ENCODE results near the gene ZSWIM4.
"Not testable (repeated sequence)": the region's sequence is repeated elsewhere in the genome, so short reads cannot be mapped to it uniquely, and the experiment has no call there.

ZSWIM4 gene

GRCh38 chr19:13852171-13852707 is 57.0 kb downstream of the ZSWIM4 start:
- DNase-seq, result not testable (repeated sequence)

GRCh38 chr19:13856497-13856896 is 61.3 kb downstream of the ZSWIM4 start:
- DNase-seq, result no peak

- DNase-seq, result no peak
Measured at GRCh38 chr19:13859361-13859880, 64.2 kb downstream of the ZSWIM4 start.

GRCh38 chr19:13860679-13861391 is 65.6 kb downstream of the ZSWIM4 start:
- no peak for DNase-seq

DNA sequence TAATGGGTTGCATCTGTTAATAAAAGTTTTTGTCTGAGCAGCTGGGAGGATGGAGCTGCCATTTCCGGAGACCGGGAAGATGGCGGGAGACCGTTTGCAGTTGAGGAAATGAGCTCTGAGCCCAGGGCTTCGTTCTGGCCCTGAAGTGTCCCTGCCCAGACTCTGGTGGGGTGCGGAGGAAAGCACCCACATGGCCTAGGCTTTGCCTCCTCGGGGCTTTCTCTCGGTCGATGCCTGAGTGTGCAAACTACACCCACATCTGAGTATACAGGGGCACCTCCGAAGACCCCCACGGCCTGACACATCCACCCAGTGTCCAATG is 66.1 kb downstream of the ZSWIM4 start:
- no peak for DNase-seq

DNA sequence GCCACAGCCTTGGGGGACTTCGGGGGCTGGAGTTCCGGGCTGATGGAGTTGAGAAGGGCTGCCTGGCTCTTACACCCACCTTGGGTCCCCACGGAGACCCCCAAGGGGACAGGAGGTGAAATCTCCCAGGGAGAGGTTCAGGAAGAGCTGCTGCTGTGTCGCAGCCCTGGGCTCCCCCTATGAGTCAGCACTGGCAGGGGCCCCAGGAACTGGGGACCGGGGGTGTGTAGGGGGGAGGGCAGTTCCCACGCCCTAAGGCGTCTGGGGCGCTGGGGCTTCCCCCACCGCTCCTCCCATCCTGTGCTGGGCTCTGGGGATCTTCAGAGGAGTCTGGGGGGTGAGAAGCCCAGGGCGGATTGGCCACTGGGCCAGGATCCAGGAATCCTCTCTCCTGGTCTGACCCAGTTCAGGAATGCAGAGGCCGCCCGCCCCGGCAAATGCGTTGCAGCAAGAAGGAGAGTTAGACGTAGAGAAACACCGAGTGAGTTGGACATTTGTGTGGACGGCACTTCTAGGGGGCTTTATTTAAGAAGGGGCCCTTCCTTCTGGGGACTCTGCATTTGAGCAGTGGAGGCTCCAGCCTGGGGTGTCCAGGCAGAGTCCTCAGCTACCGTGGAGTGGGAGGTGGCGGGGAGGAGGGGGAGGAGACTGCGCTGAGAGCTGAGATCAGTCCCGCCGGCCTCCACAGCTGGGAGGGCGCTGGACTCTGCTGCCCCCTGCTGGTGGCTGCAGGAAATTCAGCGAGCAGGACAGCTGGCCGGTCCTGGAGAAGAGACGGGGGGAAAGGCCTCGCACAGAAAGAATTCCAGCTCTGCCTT is 66.7 kb downstream of the ZSWIM4 start:
- DNase-seq, result peak; percentile 86 to 91

DNA sequence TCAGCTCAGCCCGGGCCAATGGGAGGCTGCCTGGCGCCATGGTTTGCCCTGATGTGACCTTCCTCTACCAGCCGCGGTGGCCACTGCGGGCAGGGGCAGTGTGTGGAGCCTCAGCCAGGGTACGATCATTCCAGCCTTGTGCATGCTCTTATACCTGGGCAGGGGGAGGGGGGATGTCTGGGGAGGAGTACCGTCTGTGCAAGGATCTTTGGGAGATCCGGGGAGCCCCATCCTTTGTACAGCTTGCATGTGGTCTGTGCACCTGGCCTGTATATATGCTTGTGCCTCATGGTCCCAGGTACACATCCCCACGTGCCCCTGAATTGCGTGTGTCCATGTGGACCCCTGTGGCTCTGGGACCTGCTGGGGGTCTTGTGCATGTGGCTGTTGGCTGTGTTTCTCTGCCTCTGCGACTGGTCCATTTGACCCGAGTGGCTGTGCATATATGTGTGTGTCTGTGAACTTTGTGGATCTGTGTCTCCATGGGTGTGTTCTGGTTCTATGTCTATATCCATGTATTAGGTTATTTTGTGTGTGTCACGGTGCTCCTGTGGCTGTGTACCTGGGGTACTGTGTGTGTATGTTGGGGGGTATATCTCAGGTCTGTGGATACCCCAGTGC is 68.9 kb downstream of the ZSWIM4 start:
- DNase-seq, result no peak

GRCh38 chr19:13864667-13865570 is 69.7 kb downstream of the ZSWIM4 start:
- no peak for DNase-seq

DNA sequence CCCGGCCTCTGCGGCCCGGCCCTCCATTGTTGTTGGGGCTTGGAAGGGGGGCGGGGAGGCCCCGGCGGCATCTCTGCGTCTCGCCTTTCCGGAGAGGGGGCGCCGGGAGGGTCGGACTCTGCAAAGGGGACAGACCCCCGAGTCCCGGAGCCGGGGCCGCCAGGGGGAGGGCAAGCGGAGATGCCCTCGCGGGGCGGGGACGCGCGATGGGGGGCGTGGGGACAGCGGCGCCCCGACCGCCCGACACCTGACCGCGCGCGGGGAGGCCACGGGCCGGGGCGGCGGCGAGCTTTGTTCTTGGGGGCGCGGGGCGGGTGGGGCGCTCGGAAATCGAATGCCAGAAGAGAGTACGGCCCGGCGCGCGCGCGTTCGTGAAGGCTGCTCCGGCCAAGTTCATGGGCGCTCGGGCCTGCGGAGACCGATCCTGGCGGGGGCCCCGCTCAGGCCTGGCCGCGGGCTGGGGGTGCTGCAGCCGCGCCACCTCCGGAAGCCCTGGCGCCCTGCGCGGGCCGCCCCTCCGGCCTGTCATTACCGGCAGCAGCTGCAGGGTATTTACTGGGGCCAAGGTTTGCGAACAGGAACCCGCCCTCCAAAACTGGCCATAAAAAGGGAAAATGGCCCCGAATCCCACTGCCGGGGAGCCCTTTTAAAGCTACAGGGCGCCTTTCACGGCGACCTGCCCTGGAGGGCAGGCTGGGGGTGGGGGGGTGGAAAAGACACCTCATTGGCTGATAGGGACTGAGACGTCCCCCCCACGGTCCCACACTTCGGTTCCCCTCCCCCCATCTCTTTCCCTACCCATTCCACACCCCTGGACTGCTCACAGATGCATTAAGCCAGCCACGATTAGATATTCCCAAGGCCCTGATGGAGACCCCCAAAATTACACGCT is 70.6 kb downstream of the ZSWIM4 start:
- DNase-seq, result no peak

DNA sequence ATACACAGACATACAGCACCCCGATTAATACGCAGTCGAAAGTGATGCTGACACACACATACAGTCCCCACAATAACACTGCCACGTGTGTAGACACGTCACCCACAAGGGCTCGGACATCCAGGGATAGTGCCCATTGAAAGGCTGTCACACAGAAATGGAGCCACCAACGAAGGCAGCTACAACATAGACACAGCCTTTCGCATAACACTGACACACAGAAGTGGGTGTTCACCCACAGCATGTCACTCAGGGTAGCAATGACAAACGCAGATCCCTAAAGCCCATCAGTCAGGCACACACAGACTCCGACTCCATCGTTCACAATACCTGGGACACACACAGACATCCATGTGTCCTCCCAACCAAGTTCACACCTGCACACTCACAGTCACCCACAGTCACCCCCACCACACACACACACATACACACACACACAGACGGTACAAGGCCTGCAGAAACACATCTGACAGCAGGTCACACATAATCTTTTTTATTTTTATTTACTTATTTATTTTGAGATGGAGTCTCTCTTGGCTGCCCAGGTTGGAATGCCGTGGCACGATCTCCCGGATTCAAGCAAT is 71.3 kb downstream of the ZSWIM4 start:
- no peak for DNase-seq

DNA sequence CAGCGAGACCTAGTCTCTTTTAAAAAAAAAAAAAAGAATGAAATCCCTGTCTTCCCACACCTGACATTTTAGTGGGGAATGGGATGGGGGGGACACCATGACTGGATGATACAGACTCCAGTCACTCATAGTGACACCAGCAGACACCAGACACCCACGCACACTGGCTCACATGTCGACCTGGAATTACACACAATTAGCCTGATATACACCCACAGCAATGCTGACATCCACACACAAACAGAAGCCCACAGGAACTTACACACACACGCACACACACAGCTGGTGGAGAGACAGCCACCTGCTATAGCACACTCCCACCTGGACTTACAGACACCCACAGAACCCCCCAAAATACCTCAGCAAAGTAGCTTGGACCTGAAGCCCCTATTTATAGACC is 73.4 kb downstream of the ZSWIM4 start:
- no peak for DNase-seq

- no peak for DNase-seq
Measured at GRCh38 chr19:13869281-13869680, 74.0 kb downstream of the ZSWIM4 start.

DNA sequence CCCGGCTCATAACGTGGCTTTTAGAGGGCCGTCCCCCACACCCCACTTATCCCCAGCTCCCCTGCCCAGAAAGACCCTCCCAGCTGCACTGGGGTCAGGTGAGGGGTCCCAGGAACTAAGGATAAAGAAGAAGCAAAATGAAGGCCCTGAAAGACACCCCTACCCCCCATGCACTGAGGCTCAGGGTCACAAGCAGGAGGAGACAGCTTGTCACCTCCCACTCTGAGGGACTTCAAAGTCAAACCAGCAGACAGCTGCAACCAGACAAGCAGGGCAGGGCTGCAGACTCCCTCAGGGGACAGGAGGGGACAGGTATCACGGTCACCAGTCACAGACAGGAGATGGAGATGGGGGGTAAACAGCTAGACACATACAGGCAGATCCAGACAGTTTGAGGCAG is 75.6 kb downstream of the ZSWIM4 start:
- DNase-seq, result no peak

- DNase-seq, result no peak
Measured at GRCh38 chr19:13872339-13872694, 77.1 kb downstream of the ZSWIM4 start.

- no peak for DNase-seq
Measured at GRCh38 chr19:13872695-13873389, 77.6 kb downstream of the ZSWIM4 start.

DNA sequence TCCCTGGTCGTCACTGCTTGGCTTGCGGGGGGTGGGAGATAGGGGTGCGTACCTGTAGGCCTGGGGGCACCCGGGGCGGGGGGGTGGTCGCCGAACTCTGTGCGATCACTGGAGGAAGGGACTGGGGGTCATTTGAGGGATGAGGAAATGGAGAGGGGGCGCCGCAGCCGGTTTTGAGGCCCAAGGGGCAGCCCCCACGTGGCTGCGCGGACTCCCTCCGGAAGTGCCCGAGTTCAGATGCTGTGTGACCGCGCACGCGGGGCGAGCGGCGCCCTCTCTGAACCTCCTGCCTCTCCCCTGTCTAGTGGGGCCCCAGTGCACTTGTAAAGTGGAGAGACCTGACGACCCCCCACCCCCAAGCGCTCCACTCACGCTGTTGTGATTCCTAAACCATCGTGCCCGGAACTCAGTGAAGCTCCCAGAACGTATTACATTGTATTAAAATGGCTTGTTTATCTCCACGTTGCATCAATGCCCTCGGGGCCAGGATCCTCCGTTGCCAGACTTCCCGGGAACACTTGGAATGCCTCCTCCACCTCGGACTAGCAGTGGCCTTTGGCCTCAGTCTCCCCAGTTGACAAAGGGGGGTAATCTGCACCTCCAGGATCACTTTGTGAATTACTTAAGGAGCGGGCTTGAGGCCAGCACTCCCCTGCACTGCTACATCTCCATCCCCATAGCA is 78.7 kb downstream of the ZSWIM4 start:
- no peak for DNase-seq

GRCh38 chr19:13875824-13876223 is 80.6 kb downstream of the ZSWIM4 start:
- DNase-seq, result no peak

- DNase-seq, result no peak
Measured at GRCh38 chr19:13876834-13877233, 81.6 kb downstream of the ZSWIM4 start, which contains the start of gene NANOS3. Gene NANOS3 (plus strand): TSS chr19:13877134. CDS start chr19:13877249, 115 bp downstream.

GRCh38 chr19:13877303-13877702 is 82.1 kb downstream of the ZSWIM4 start:
- DNase-seq, result no peak
